GM21737 (cell line): ENCODE measurements around the gene ALOX12.
"Not testable (repeated sequence)": the region's sequence is repeated elsewhere in the genome, so short reads cannot be mapped to it uniquely, and the experiment has no call there.

ENCODE experiments used
- ATAC-seq: cut with Tn5 transposase; IDR thresholded peaks from one replicate; pipeline ENCODE4 v1.9.1; 2021; ENCODE audit warnings: mild to moderate bottlenecking, moderate library complexity; ENCODE audit not compliant: unreplicated experiment

Gene ALOX12

DNA sequence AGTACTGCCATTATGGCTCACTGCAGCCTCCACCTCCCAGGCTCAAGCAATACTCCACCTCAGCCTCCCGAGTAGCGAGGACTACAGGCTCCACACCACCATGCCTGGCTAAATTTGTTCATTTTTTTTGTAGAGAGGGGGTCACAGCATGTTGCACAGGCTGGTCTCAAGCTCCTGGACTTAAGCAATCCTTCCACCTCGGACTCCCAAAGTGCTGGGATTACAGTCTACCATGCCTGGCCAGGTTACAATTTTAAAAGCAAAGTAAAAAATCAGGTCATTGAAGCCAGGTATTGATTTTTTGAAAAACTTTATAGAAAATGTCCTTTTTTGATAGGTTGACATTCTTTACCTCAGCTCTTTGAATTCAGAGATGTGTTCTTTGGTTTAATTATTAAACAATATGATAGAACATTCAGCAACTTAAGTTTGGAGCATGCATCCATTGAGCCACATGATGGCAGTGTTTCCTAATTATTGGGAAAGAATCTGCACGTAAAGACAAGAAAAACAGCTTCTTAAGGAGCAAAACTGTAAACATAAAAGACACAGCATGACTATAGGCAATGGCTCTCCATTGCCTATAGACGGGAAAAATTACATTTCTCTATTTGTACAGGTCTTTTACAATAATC is 49.8 kb downstream of the ALOX12 start:
- no peak for ATAC-seq

DNA sequence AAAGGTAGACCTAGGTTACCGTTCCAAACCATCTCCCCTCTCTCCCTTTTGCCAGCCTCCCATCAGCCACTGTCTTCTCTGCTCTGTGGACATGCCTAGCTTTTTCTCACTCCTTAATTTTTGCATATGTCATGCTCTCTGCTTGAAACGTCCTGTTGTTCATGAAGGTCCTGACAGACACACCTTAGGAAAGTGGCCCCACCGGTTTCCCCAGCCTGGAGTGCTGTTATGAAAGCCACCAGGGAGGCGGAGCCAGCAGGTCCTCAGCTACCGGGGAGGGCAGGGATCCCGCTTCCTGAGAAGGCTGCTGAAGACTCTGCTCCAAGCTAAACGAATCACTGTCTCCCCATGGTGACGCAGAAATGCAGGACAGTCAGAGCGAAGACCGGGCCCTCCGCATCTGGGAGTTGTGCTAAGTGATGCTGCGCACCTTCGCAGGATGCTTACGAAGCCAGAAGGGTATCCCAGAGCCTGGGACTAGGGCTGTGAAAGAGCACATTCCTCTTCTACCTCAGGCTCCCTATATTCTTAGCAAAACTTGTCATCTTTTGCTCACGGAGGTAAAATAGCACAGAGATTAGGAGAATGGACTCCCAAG is 50.4 kb downstream of the ALOX12 start:
- no peak for ATAC-seq

DNA sequence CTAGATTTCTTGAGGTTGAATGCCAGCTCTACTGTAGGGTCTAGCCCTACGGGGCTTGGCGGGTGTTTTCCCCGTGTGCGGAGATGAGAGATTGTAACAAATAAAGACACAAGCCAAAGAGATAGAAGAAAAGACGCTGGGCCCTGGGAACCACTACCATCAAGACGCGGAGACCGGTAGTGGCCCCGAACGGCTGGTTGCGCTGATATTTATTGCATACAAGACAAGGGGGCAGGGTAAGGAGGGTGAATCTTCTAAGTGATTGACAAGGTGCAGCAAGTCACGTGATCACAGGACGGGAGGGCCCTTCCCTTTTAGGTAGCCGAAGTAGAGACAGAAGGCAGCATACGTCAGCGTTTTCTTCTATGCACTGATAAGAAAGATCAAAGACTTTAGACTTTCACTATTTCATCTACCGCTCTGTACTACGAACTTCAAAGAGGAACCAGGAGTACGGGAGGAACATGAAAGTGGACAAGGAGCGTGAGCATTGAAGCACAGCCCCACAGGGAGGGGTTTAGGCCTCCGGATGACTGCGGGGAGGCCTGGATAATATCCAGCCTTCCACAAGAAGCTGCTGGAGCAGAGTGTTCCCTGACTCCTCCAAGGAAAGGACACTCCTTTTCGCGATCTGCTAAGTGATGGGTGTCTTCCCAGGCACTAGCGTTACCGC is 51.0 kb downstream of the ALOX12 start:
- not testable (repeated sequence) for ATAC-seq

DNA sequence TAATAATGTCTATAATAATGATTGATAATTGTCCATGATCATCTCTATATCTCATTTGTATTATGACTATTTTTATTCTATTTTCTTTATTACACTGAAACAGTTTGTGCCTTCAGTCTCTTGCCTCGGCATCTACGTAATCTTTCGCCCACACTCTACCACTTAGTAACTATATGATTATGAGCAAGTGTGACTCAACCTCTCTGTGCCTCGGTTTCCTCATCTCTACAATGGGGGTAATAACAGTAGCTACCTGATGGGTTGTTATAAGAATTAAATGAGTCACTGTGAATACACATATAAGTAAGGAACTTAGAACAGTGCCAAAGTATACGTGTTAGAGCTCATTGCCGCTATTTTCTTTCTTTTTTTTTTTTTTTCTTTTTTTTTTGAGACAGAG is 51.7 kb downstream of the ALOX12 start:
- ATAC-seq = no peak

DNA sequence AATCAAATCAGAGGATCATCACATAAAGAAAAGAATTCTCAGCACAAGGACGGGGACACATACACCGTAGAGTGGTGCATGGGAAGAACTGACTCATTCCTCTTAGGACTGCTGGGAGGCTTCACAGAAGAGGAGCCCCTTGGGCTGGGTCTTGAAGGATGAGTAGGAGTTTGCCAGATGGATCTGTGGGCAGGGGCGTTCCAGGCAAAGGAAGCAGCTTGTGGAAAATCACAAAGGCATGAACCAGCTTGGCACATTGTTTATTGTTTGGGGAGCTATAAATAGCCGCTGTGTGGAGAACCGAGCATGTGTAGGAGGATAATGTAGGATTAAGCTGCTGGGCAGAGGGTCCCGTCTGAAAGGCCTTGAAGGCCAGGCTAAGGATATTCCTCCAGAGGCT is 53.1 kb downstream of the ALOX12 start:
- ATAC-seq = no peak

DNA sequence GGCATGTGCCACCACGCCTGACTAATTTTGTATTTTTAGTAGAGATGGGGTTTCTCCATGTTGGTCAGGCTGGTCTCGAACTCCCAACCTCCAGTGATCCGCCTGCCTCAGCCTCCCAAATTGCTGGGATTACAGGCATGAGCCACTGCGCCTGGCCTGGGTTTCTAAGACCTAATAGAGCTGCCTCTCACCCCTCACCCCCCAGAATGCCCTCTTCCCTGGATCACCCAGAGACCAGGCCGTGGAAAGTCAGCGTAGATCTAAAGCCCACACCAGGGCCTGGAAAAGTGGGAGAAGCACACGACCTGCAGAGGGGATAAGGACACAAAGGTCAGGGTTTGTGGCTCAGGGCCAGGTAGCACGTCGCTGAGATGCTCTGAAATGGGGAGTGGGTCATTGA is 54.7 kb downstream of the ALOX12 start:
- ATAC-seq = not testable (repeated sequence)

DNA sequence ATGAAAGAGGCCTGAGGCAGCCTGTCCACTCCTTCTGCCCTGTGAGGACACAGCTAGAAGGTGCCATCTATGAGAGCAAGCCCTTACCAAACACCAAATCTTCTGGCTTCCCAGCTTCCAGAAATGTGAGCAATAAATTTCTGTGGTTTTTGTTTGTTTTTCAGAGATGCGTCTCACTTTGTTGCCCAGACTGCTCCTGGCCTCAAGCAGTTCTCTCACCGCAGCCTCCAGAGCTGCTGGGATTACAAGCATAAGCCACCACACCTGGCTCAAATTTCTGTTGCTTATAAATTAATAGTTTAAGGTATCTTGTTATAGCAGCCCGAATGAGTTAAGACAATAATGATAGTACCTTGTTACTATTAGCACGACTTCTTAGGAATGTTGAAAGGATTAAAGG is 60.5 kb downstream of the ALOX12 start:
- no peak for ATAC-seq

DNA sequence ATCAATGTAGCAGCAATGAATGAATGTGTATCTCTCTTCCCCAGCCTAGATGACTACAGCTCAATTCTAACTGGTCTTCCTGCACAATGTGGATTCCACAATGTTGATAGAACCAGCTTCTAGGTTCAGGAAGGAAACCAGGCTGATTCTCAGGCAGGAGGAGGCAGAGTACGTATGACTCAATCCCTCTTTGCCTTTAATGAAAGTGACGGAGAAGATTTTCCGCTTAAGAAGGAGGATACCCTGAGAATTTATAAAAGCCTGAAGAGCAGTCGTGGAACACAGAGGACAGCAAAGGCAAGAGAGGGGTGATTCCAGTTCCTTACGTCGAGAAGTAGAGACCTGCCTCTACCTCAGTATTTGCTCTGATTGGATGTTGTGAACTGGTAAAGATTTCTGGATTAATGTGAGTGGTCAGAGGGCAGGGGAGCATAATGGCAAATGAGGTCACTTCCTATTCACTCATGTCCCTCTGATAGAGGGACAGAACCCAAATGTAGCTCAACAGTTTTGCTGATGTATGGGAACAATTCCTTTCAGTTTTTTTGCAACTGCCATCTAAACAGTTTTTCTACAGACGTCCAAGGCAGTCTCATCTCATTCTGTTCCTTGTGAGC is 63.1 kb downstream of the ALOX12 start:
- ATAC-seq = no peak
